OCI-LY7 (cell line): Measurements from ENCODE around the gene UBAP1.
"Not testable (repeated sequence)": the region's sequence is repeated elsewhere in the genome, so short reads cannot be mapped to it uniquely, and the experiment has no call there.

Experiments
- CTCF ChIP-seq: fragments of 200-600 bp; sonication (generic); conservative IDR thresholded peaks from 2 replicates; pipeline ENCODE4 v1.5.1; 2014; ENCODE audit warnings: mild to moderate bottlenecking, antibody characterized with exemption, low read length, moderate library complexity, mixed read lengths
- EZH2phosphoT487 ChIP-seq: fragments of 200-600 bp; sonication (generic); IDR thresholded peaks from 2 replicates; pipeline ENCODE4 v1.6.1; 2018; ENCODE audit warnings: low read depth, borderline replicate concordance, mild to moderate bottlenecking, mixed run types, antibody characterized with exemption, low read length, moderate library complexity, mixed read lengths

GRCh38 chr9:34138644-34139043 is 40.2 kb upstream of the UBAP1 start:
- TF ChIP-seq CTCF, EZH2phosphoT487: not testable (repeated sequence)
